GM23338 (cell line): Measurements from ENCODE around the gene ITGA3. TPM values are rescaled to one million over a fixed set of nuclear protein-coding genes. Genes with fewer than 3 reads are reported as not detected.
A peak's percentile ranks its signal among the peaks of the same experiment; 100 is the strongest.

ENCODE experiments used
- ATAC-seq: fragments of 200-7000 bp; cut with Tn5 transposase; 3 replicates; pipeline ENCODE4 v1.9.1; 2020
- DNase-seq: peaks from one replicate; pipeline ENCODE4 v3.0.0-alpha.2; 2015; ENCODE audit warnings: low spot score
- H2AFZ ChIP-seq: fragments of 200-600 bp; sonication (generic); 2 replicates; pipeline ENCODE4 v1.8.0; 2016; ENCODE audit warnings: antibody characterized with exemption, mild to moderate bottlenecking, moderate library complexity
- H3F3A ChIP-seq: fragments of 200-600 bp; sonication (generic); replicated peaks from 2 replicates; pipeline ENCODE4 v1.8.0; 2017; ENCODE audit warnings: antibody characterized with exemption, mixed run types, low read depth
- H3K27ac ChIP-seq: fragments of 200-600 bp; sonication (generic); 2 replicates; pipeline ENCODE4 v1.6.1; 2016; ENCODE audit warnings: low read depth
- H3K27me3 ChIP-seq: fragments of 200-600 bp; sonication (generic); 2 replicates; pipeline ENCODE4 v1.8.0; 2016; ENCODE audit warnings: mild to moderate bottlenecking, mixed run types, moderate library complexity; ENCODE audit not compliant: insufficient read depth
- H3K36me3 ChIP-seq: fragments of 200-600 bp; sonication (generic); 2 replicates; pipeline ENCODE4 v1.8.0; 2016; ENCODE audit warnings: mild to moderate bottlenecking; ENCODE audit not compliant: insufficient read depth
- H3K4me1 ChIP-seq: fragments of 200-600 bp; sonication (generic); 2 replicates; pipeline ENCODE4 v1.8.0; 2016; ENCODE audit warnings: mild to moderate bottlenecking, moderate library complexity; ENCODE audit not compliant: insufficient read depth
- H3K4me2 ChIP-seq: fragments of 200-600 bp; sonication (generic); 2 replicates; pipeline ENCODE4 v1.7.1; 2017; ENCODE audit warnings: mixed run types
- H3K4me3 ChIP-seq: fragments of 200-600 bp; sonication (generic); 2 replicates; pipeline ENCODE4 v1.6.1; 2016; ENCODE audit warnings: mixed run types
- H3K79me2 ChIP-seq: fragments of 200-600 bp; sonication (generic); replicated peaks from 2 replicates; pipeline ENCODE4 v1.8.0; 2017; ENCODE audit warnings: mild to moderate bottlenecking; ENCODE audit not compliant: insufficient read depth
- H3K9me2 ChIP-seq: fragments of 200-600 bp; sonication (generic); 2 replicates; pipeline ENCODE4 v1.8.0; 2017; ENCODE audit not compliant: insufficient read depth
- H4K20me1 ChIP-seq: fragments of 200-600 bp; sonication (generic); replicated peaks from 2 replicates; pipeline ENCODE4 v1.8.0; 2017; ENCODE audit warnings: mild to moderate bottlenecking; ENCODE audit not compliant: insufficient read depth
- H3K27ac Mint-ChIP-seq: 2 replicates; pipeline ENCODE4 v1.8.0; 2020; ENCODE audit warnings: inconsistent platforms, mild to moderate bottlenecking, moderate library complexity, mixed read lengths
- H3K27me3 Mint-ChIP-seq: 3 replicates; pipeline ENCODE4 v1.8.0; 2022; ENCODE audit warnings: low read depth, mild to moderate bottlenecking, moderate library complexity, mixed read lengths, inconsistent platforms; ENCODE audit not compliant: insufficient read depth, poor library complexity
- H3K36me3 Mint-ChIP-seq: 3 replicates; pipeline ENCODE4 v1.8.0; 2021; ENCODE audit warnings: low read depth, mild to moderate bottlenecking, inconsistent platforms, moderate library complexity, mixed read lengths
- H3K4me1 Mint-ChIP-seq: 3 replicates; pipeline ENCODE4 v1.8.0; 2020; ENCODE audit warnings: mild to moderate bottlenecking, inconsistent platforms, mixed read lengths
- H3K4me3 Mint-ChIP-seq: 3 replicates; pipeline ENCODE4 v1.8.0; 2021; ENCODE audit warnings: moderate library complexity, mild to moderate bottlenecking, inconsistent platforms, mixed read lengths
- H3K9me3 Mint-ChIP-seq: 3 replicates; pipeline ENCODE4 v1.8.0; 2020; ENCODE audit warnings: moderate library complexity, mild to moderate bottlenecking, inconsistent platforms, mixed read lengths
- CREB1 ChIP-seq: fragments of 250-450 bp; sonication (Bioruptor Pico); IDR thresholded peaks from 2 replicates; pipeline ENCODE4 v1.5.0; 2020; ENCODE audit warnings: low read depth, mild to moderate bottlenecking, moderate library complexity
- CTCF ChIP-seq, 2 experiments: fragments of 200-600 bp in 1 of 2; sonication (generic) in 1 of 2; conservative IDR thresholded peaks; 2 replicates each; pipeline versions ENCODE4 v1.5.1 to v1.6.1; 2016 to 2017; ENCODE audit warnings: antibody characterized with exemption in 2 of 2, low read depth in 2 of 2, mild to moderate bottlenecking in 2 of 2, moderate library complexity in 1 of 2
- ETS1 ChIP-seq: IDR thresholded peaks from 2 replicates; pipeline ENCODE4 v1.6.1; 2016; ENCODE audit warnings: antibody characterized with exemption
- EZH2 ChIP-seq: fragments of 200-600 bp; sonication (generic); IDR thresholded peaks from one replicate; pipeline ENCODE4 v1.8.0; 2017; ENCODE audit warnings: antibody characterized with exemption, mild to moderate bottlenecking, low read depth; ENCODE audit not compliant: unreplicated experiment
- EZH2phosphoT487 ChIP-seq: fragments of 200-600 bp; sonication (generic); IDR thresholded peaks from one replicate; pipeline ENCODE4 v1.8.1; 2018; ENCODE audit warnings: antibody characterized with exemption; ENCODE audit not compliant: unreplicated experiment
- JUNB ChIP-seq: IDR thresholded peaks from one replicate; pipeline ENCODE4 v1.6.1; 2016; ENCODE audit warnings: antibody characterized with exemption; ENCODE audit not compliant: unreplicated experiment
- NANOG ChIP-seq: IDR thresholded peaks from 2 replicates; pipeline ENCODE4 v1.6.1; 2016; ENCODE audit warnings: antibody characterized with exemption, borderline replicate concordance
- POLR2AphosphoS5 ChIP-seq: IDR thresholded peaks from 2 replicates; pipeline ENCODE4 v1.6.1; 2016; ENCODE audit warnings: antibody characterized with exemption, low read depth
- REST ChIP-seq: IDR thresholded peaks from one replicate; pipeline ENCODE4 v1.6.1; 2018; ENCODE audit warnings: antibody characterized with exemption; ENCODE audit not compliant: unreplicated experiment
- ZNF114 ChIP-seq: fragments of 250-450 bp; sonication (Bioruptor Pico); IDR thresholded peaks from 2 replicates; pipeline ENCODE4 v1.5.0; 2020; ENCODE audit warnings: mild to moderate bottlenecking, moderate library complexity
- ZNF331 ChIP-seq: fragments of 250-450 bp; sonication (Bioruptor Pico); IDR thresholded peaks from 2 replicates; pipeline ENCODE4 v1.5.0; 2020; ENCODE audit warnings: low read depth, mild to moderate bottlenecking, moderate library complexity
- polyA plus RNA-seq: library from polyadenylated mRNA; unstranded; fragments of >200 nt; fragmentation: Nextera tagmentation; extraction: Ambion mirVana; gene quantifications from 2 replicates; pipeline ENCODE4 v1.2.1, GENCODE V29; 2016
- total RNA-seq: library from RNA; depleted of rRNA; stranded (reverse); fragments of >200 nt; shearing (Covaris generic); gene quantifications from 2 replicates; pipeline ENCODE4 v1.2.3, GENCODE V29; 2014

The ITGA3 gene
- total and polyA plus RNA-seq, 2 experiments from 2014 or later: 9.6 to 28.3 TPM

DNA sequence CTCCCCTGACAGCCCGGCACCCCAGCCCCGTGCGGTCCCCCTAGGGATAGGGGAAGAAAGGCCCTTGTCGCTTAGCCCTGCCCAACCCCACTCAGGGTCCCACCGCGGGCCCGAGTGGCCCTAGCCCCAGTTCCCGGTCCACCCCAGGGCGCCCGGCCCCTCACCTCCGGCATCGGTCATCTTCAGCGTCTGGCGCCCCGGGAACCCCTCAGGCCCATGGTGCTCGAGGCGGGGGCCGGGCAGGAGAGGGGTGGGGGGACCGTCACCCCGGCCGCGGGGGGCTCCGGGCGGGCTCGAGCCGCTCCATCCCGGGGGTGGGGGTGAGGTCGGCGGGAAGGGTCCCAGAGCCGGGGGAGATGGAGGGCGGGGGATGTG is 73.4 kb downstream of the ITGA3 start (continued):
- TF ChIP-seq CTCF (conservative IDR thresholded peaks at IDR 0.05; ENCODE audit: low read depth in 2 of 2) (no peak), CREB1 (CRISPR knock-in tag) (no peak)

DNA sequence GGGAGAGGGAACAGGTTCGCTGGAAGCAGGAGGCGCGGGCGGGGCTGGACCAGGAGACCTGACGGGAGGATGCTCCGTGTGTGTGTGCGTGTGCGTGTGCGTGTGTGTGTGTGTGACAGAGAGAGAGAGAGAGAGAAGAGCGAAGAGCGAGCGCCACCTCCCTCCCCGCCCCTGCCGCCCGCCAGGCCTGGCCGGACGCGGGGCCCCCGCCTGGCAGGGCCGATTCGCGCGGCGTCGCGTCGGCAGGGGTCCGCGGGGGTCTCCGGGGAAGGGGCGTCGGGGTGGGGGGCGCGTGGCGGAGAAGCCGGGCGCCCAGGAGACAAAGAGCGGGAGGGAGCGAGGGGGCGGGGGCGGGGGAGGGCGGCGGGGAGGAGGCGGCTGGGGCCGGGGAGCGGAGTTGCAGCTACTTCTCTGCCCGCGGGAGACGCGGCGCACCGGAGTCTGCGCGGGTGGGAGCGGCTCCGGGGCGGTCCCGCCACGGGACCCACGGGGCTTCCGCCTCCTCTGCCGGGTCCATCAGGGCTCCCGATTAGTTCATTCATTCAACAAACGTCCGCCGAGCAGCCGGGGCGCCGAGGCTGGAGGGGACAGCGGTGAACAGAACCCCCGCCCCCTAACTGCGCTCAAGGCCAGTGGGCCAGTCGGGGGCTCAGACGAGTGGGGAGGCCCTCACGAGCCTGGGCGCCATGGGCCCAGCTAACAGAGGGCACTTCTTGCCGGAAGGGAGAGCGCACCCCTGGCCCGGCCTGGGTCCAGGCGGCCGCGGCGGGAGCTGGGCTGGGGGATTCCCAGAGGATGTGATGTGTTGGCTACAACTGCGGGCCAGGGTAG is 74.0 kb downstream of the ITGA3 start, which contains the start of gene SAMD14:
Gene SAMD14, minus strand, starts transcription at position 433 of the 831 bp plus-strand sequence. CDS start 5,201 bp downstream, outside the sequence.
- Histone ChIP-seq H4K20me1 (no peaks in the 10 kb centered on the region), H3K4me1 (peaks cover 37% of the 10 kb centered on the region), H3K79me2 (no peaks in the 10 kb centered on the region), H3K36me3 (no peaks in the 10 kb centered on the region), H3K4me2 (peak within 1 kb of the TSS; percentile 82), H3K27me3 (peaks cover 42% of the 10 kb centered on the region), H3F3A (no peaks in the 10 kb centered on the region; the same call in 1 of the 2 replicates), H2AFZ (peak within 1 kb of the TSS; percentile 90), H3K9me2 (no peaks in the 10 kb centered on the region), H3K4me3 (peak within 1 kb of the TSS; percentile 69), H3K27ac (no peak within 1 kb of the TSS)
- Mint-ChIP-seq H3K27me3 (peaks cover 37% of the 10 kb centered on the region), H3K27ac (no peak within 1 kb of the TSS), H3K4me3 (peak within 1 kb of the TSS; percentile 91), H3K36me3 (no peaks in the 10 kb centered on the region), H3K9me3 (no peaks in the 10 kb centered on the region), H3K4me1 (peaks cover 62% of the 10 kb centered on the region)
- peak; percentile 33 for TF ChIP-seq EZH2
- no peak for TF ChIP-seq POLR2AphosphoS5
- ATAC-seq (peak; percentile 27), DNase-seq (peak; percentile 59)

DNA sequence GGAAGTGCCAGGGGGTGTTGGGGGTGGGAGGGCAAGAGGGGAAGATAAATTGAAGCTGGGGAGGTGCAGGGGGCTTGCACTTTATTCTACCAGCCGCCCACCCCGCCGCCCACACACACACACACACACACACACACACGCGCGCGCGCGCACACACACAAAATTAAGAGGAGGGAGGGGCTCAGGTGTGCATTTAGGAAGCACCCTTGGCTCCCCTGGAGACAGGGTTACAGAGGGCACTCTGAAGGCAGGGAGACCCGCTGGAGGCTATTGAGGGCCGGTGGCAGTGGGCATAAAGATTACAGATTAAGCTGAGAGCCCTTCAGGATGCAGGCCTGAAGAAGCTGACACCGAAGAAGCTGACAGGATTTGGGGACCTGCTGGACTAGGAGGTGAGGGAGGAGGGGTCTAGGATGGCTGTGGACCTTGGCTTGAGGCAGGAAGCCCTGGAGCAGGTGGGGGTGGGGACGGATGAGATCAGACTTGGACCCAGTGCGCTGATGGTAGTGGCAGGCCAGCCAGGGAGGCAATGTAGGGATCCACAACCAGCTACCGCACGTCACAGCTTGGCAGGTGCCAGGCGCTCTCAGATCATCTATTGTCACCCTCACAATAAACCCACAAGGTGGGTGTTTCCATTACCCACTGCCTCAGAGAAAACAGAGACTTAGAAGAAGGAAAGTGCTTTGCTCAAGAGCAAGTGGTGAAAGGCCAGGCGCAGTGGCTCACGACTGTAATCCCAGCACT is 74.8 kb downstream of the ITGA3 start:
- Histone ChIP-seq H3K4me3 (peak overlapping the region; percentile 69), H3K79me2 (no peaks in the 10 kb centered on the region), H3K36me3 (no peaks in the 10 kb centered on the region), H4K20me1 (no peaks in the 10 kb centered on the region), H3K27ac (no peak overlapping the region), H3F3A (no peaks in the 10 kb centered on the region; the same call in 1 of the 2 replicates), H3K4me2 (peak overlapping the region; percentile 82), H3K27me3 (peaks cover 42% of the 10 kb centered on the region), H2AFZ (no peak overlapping the region; the same call in 1 of the 2 replicates), H3K4me1 (peaks cover 37% of the 10 kb centered on the region), H3K9me2 (no peaks in the 10 kb centered on the region)
- no peaks in the 10 kb centered on the region for H3K36me3 Mint-ChIP-seq
- ATAC-seq: peak; percentile 21
- DNase-seq: peak; percentile 81
- H3K9me3 Mint-ChIP-seq: no peaks in the 10 kb centered on the region
- H3K27ac Mint-ChIP-seq: no peak overlapping the region
- H3K4me3 Mint-ChIP-seq: peak overlapping the region; percentile 71
- peaks cover 35% of the 10 kb centered on the region for H3K27me3 Mint-ChIP-seq
- peaks cover 60% of the 10 kb centered on the region for H3K4me1 Mint-ChIP-seq
- TF ChIP-seq REST: no peak
- no peak for TF ChIP-seq ZNF331 (CRISPR knock-in tag)
- no peak for TF ChIP-seq EZH2phosphoT487
- no peak for TF ChIP-seq ZNF114 (CRISPR knock-in tag)
- no peak for TF ChIP-seq POLR2AphosphoS5
- no peak for TF ChIP-seq NANOG
- TF ChIP-seq JUNB: no peak
- TF ChIP-seq ETS1: no peak
